Central memory CD8-positive, alpha-beta T cell (primary cell): ENCODE measurements around the gene INSR.
A peak's percentile ranks its signal among the peaks of the same experiment; 100 is the strongest.

ENCODE experiments used
- ATAC-seq: fragments of 150-1000 bp; cut with Tn5 transposase; replicated peaks from 2 replicates; pipeline ENCODE4 v1.10.0; 2022; ENCODE audit warnings: mild to moderate bottlenecking, moderate FRiP score, moderate number of reproducible peaks; ENCODE audit not compliant: poor library complexity, severe bottlenecking; ENCODE audit errors: extremely low read depth
- DNase-seq, 2 donors: peaks; one replicate each; pipeline ENCODE4 v3.0.0; 2021; ENCODE audit warnings: low spot score in 2 of 2
- H3K27ac Mint-ChIP-seq: one replicate; pipeline ENCODE4 v1.8.0; 2022; ENCODE audit warnings: low read depth, mild to moderate bottlenecking, moderate library complexity, mixed read lengths
- H3K27me3 Mint-ChIP-seq: one replicate; pipeline ENCODE4 v1.8.0; 2022; ENCODE audit warnings: mixed read lengths
- H3K36me3 Mint-ChIP-seq: one replicate; pipeline ENCODE4 v1.8.0; 2022; ENCODE audit warnings: mild to moderate bottlenecking, moderate library complexity, mixed read lengths; ENCODE audit not compliant: insufficient read depth
- H3K4me1 Mint-ChIP-seq: one replicate; pipeline ENCODE4 v1.8.0; 2022; ENCODE audit warnings: mixed read lengths
- H3K4me3 Mint-ChIP-seq: one replicate; pipeline ENCODE4 v1.8.0; 2022; ENCODE audit warnings: mild to moderate bottlenecking, moderate library complexity, mixed read lengths
- H3K9me3 Mint-ChIP-seq: one replicate; pipeline ENCODE4 v1.8.0; 2022; ENCODE audit warnings: mixed read lengths

Gene INSR

DNA sequence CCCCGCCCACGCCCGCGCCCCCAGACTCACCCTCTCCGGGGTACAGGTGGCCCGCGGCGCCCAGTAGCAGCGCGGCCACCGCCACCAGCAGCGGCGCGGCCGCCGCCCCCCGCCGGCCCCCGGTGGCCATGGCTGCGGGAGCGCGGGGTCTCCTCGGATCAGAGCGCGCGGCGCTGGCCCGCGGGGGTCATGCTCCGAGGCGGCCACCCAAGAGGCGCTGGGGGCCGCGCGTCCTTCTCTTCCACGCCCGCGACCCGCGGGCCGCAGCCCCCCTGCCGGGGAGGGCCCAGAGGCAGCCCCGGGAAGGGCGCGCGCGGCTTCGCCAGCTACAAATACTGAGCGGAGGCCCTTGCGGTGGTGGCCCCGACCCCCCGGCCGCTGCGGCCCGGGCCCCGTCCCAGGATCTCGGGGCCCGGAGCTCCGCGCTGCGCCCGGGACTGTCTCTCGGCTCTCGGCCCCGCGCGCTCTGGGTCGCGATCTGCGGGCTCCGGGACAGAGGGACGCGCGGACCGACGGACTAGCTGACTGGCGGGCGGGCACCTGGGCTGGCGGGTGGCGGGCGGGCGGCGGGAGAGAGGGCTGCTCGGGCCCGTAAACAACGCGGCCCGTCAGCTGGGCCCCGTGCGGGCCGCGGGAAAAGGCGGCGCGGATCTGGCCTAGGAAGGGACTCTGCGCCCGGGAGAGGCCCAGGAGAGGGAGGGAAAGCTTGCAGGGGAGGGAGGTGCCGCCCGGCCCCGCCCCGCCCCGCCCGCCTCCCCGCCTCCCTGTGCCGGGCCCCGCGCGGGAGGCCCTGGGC, at the start of gene INSR:
Gene INSR (minus strand): TSS at position 653 of the 796 bp plus-strand sequence. CDS start 523 bp downstream, at position 130.
- H3K36me3 Mint-ChIP-seq = no peaks in the 10 kb centered on the region
- no peaks in the 10 kb centered on the region for H3K9me3 Mint-ChIP-seq
- H3K4me1 Mint-ChIP-seq = peaks cover 8% of the 10 kb centered on the region

DNA sequence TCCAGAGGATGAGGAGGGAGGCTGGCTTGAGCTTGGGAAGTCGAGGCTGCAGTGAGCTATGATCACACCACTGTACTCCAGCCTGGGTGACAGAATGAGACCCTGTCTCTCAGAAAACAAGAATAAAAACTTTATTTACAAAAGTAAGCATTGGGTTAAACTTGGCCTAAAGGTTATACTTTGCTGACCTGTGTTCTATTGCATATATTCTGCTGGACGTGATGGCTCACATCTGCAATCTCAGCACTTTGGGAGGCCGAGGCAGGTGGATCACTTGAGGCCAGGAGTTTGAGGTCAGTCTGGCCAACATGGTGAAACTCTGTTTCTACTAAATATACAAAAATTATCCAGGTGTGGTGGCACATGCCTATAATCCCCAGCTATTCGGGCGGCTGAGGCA, 47.9 kb upstream of the INSR start:
- peaks cover 55% of the 10 kb centered on the region for H3K4me1 Mint-ChIP-seq
- H3K27ac Mint-ChIP-seq = no peak overlapping the region
- H3K4me3 Mint-ChIP-seq = no peak overlapping the region
- H3K27me3 Mint-ChIP-seq = no peaks in the 10 kb centered on the region
- peaks cover 12% of the 10 kb centered on the region for H3K36me3 Mint-ChIP-seq
- ATAC-seq = no peak
- no peak for DNase-seq
- H3K9me3 Mint-ChIP-seq = no peaks in the 10 kb centered on the region

More for the DNA sequence above, at the start of gene INSR:
- H3K27ac Mint-ChIP-seq = no peak within 1 kb of the TSS
- peak in 1 of 2 donors; percentile 9 for DNase-seq
- H3K4me3 Mint-ChIP-seq = peak within 1 kb of the TSS; percentile 70
- no peak for ATAC-seq
- H3K27me3 Mint-ChIP-seq = peaks cover 58% of the 10 kb centered on the region

DNA sequence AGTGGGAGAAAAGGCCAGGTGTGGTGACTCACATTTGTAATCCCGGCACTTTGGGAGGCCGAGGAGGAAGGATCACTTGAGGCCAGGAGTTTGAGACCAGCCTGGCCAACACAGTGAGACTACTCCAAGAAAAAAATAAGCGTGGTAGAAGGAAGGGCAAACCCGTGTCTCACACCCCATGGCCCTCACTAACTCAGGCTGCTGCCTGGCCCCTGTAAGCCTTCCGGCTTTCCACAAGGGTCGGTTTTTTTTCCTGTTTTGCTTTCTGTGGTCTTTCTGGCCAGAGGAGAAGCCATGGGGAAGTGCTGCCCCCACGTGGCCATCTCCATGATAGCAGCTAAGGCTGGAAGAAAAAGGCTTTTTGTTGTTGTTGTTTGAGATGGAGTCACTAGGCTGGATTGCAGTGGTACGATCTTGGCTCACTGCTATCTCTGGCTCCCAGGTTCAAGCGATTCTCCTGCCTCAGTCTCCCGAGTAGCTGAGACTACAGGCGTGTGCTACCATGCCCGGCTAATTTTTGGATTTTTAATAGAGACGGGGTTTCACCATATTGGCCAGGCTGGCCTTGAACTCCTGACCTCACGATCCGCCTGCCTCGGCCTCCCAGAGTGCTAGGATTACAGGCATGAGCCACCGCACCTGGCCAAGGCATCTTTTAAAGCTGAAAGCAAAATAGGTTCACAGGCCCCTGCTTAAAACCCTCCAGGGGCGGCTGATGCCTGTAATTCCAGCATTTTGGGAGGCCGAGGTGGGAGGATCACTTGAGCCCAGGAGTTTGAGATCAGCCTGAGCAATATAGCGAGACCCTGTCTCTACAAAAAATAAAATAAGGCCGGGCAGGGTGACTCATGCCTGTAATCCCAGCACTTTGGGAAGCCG, 47.0 kb upstream of the INSR start:
- Mint-ChIP-seq H3K4me3 (no peak overlapping the region), H3K36me3 (peaks cover 7% of the 10 kb centered on the region), H3K27me3 (no peaks in the 10 kb centered on the region), H3K27ac (peak overlapping the region; percentile 44), H3K4me1 (peaks cover 52% of the 10 kb centered on the region), H3K9me3 (no peaks in the 10 kb centered on the region)
- DNase-seq (peak; percentile 75 to 86), ATAC-seq (no peak)

DNA sequence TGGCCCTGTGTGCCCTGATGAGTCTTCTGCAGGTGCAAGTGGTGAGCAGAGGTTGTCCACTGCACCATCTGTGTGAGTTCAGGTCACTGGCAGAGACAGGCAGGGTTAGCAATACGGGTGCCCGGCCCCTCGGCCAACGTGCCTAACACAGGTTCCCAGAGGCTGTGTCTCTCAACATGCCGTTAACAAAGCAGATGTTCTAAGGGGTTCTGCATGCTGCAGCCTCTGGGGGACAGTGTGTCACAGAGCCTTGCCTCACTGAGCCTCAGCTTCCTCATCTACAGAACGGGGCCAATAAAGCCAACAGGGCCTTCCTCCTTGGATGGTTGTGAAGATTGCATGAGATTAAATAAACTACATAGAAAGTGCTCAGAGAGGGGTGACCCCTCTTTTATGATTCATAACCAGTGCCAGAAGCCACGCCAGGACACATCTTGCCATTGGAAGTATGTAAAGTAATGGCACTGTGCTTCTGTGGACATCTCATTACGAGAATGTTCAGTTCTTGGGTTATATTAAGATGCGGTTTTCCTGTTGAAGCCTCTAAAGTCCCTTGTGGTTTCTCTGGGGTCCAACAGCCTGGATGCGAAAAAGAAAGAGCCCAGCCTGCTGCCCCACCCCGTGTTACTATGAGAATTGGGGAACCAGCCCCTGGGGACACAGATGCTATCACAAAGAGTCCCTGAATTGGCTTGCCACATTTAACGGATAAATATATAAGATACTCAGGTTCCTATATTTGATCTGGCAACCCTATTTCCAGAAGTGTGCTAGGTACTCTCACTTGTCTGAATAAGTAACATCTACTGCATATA, 43.4 kb upstream of the INSR start:
- H3K27me3 Mint-ChIP-seq = no peaks in the 10 kb centered on the region
- H3K4me3 Mint-ChIP-seq = peak overlapping the region; percentile 55
- DNase-seq = no peak

DNA sequence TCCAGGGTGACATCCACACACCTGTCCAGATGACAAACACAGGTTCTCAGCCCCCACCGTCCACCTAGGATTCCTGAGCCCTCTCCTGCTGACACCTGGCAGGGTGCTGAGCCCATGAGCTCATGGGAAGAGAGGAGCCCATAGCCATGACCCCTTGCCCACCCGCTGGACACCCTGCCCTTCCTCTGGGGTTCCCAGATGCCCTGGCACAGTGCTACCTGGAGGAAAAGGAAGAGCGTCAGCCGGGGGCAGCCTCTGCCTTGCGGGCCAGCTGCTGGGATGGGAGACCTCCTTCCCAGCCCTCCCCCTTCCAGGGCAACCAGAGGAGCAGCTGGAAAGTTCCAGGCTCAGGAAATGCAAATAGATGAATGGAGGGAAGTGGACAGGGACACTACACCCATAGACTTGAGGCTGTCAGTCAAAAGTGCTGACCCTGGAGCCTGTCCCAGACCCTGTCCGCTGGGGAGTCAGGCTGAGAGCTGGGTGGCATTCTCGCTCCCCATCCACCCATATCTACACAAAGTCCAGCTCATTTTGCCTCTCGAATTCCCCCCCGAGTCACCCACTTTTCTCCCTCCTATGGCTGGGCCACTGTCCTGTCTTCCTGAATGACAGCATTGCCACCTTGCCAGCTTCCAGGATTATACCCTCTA, 42.2 kb upstream of the INSR start:
- ATAC-seq (no peak), DNase-seq (no peak)
- H3K27ac Mint-ChIP-seq = no peak overlapping the region
- peaks cover 29% of the 10 kb centered on the region for H3K4me1 Mint-ChIP-seq
- no peaks in the 10 kb centered on the region for H3K27me3 Mint-ChIP-seq
- no peaks in the 10 kb centered on the region for H3K9me3 Mint-ChIP-seq
- no peak overlapping the region for H3K4me3 Mint-ChIP-seq
- H3K36me3 Mint-ChIP-seq = no peaks in the 10 kb centered on the region

More for the DNA sequence above, 43.4 kb upstream of the INSR start:
- no peaks in the 10 kb centered on the region for H3K36me3 Mint-ChIP-seq
- peaks cover 34% of the 10 kb centered on the region for H3K4me1 Mint-ChIP-seq
- ATAC-seq = peak; percentile 71
- H3K27ac Mint-ChIP-seq = peak overlapping the region; percentile 80
- H3K9me3 Mint-ChIP-seq = no peaks in the 10 kb centered on the region

DNA sequence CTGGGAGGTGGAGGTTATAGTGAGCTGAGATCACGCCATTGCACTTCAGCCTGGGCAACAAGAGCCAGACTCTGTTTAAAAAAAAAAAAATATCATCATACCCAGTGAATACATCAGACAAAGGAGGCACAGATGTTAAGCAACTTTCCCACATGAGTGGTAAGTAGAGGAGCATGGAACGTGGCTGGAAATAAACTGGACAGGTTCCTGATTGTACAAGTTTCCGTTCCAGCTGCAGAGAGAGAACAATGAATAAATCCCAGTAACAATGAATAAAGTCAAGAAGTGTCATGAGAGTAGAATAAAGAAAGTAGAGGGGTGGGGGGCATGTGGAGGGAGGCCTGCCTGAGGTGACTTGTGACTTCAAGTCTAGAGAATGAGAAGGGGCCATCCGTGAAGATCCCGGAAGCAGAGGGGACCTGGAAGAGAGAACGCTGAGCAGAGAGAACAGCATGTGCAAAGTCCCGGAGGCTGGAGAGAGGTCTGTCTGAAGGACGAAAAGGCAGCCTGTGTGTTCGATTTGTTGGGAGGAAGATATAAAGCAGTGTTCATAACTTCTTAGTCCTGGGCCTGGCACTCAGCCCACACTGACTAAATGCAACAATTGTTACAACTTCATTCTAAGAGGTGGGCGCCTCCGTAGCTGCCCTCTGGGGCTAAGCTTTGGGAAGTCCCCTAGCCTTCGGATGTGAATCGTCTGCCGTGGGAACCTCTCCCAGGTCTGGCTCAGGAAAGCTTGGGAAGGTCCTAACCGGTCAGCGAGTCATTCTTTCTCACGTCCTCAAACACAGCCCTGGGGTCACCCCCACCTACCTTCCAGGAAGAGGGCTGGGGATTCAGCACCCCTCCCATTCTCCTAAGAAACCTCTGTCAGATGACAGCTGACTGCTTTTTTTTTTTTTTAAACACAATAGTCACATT, 39.2 kb upstream of the INSR start:
- Mint-ChIP-seq H3K9me3 (no peaks in the 10 kb centered on the region), H3K27ac (no peak overlapping the region), H3K36me3 (no peaks in the 10 kb centered on the region), H3K4me1 (peaks cover 18% of the 10 kb centered on the region), H3K27me3 (no peaks in the 10 kb centered on the region), H3K4me3 (no peak overlapping the region)
- no peak for ATAC-seq
- no peak for DNase-seq

DNA sequence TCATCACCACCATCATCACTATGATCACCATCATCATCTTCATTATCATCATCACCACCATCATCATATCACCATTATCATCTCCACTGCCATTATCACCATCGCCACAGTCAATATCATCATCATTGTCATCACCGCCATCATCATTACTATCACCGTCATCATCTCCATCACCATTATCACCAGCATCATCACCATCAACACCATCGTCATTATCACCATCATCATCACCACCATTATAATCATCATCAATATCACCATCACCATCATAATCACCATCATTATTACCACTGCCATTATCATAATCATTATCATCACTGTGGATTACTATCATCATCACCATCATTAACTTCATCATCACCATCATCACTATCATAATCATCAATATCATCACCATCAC, 37.2 kb upstream of the INSR start:
- Mint-ChIP-seq H3K27me3 (peaks cover under 1% of the 10 kb centered on the region), H3K4me1 (no peaks in the 10 kb centered on the region), H3K27ac (no peak overlapping the region), H3K4me3 (no peak overlapping the region), H3K36me3 (no peaks in the 10 kb centered on the region), H3K9me3 (no peaks in the 10 kb centered on the region)
- DNase-seq (no peak), ATAC-seq (no peak)

DNA sequence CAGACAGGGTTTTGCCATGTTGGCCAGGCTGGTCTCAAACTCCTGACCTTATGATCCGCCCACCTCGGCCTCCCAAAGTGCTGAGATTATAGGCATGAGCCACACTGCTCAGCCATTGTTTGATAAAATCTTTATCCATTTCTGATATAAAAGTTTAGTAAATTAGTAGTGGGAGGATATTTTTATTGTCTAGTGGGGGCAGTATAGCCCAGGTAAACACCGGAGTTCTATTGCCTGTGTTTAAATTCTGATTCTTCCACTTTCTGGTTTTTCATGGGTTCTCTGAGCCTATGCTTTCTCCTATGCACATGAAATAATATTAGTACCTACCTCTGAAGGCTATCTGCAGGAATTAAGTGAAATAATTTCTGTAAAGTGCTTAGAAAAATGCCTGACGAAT, 34.4 kb upstream of the INSR start:
- no peaks in the 10 kb centered on the region for H3K4me1 Mint-ChIP-seq
- ATAC-seq (no peak), DNase-seq (no peak)
- peaks cover 19% of the 10 kb centered on the region for H3K27me3 Mint-ChIP-seq
- H3K4me3 Mint-ChIP-seq = no peak overlapping the region
- peaks cover 11% of the 10 kb centered on the region for H3K9me3 Mint-ChIP-seq
- no peaks in the 10 kb centered on the region for H3K36me3 Mint-ChIP-seq
- H3K27ac Mint-ChIP-seq = no peak overlapping the region

DNA sequence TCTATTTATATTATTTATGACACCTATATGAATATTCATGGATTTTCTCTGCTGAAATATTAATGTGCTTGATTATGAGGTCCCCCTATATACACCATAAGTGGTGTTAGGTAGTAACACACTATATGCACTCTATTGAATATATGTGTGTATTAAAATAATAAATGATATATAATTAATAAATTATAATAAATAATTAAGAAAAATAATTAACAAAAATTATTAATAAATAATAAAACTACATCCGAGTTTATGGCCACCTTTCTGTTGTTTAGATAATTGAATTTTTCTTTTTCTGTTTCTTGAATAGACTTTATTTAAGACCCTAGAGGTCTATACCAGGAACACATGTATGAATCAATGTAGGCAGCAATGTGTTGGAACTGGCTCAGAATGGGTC, 33.6 kb upstream of the INSR start:
- DNase-seq (no peak), ATAC-seq (no peak)
- no peak overlapping the region for H3K4me3 Mint-ChIP-seq
- H3K27ac Mint-ChIP-seq = no peak overlapping the region
- no peaks in the 10 kb centered on the region for H3K36me3 Mint-ChIP-seq
- peaks cover 19% of the 10 kb centered on the region for H3K27me3 Mint-ChIP-seq
- H3K9me3 Mint-ChIP-seq = peaks cover 11% of the 10 kb centered on the region
- no peaks in the 10 kb centered on the region for H3K4me1 Mint-ChIP-seq

DNA sequence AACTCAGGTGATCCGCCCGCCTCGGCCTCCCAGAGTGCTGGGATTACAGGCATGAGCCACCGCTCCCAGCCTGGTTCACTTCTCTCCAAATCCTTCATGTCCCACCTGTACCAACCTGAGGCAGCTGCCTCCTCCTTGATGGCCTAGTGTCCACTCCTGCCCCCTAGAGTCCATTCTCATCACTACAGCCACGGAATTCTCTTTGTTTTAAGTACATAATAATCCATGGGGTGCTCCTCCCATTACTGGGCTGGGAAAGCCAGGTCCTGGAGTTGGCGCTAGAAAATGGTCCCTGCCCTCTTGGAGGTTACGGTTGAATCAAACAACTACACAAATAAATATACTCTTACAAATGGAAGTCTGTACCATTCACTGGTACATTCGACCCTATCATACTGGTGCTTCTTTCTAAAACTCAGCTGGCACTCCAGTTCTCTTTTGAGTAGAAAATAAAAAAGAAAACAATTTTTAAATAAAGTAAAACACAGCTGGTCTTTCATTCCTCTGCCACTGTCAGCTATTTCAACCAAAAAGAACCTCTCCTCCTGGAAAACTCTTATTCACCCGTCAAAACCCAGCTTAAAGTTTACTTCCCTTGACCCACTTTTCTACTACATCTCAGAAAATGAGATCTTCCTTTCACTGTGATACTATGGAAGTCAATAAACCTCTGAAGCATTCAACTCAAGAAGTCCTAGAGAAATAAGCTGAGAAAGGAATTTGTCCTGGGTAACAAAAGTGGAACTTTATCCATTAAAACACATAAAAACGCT, 32.1 kb upstream of the INSR start:
- Mint-ChIP-seq H3K4me1 (no peaks in the 10 kb centered on the region), H3K27me3 (peaks cover 21% of the 10 kb centered on the region), H3K9me3 (peaks cover 11% of the 10 kb centered on the region), H3K4me3 (no peak overlapping the region), H3K36me3 (no peaks in the 10 kb centered on the region), H3K27ac (no peak overlapping the region)
- no peak for DNase-seq
- no peak for ATAC-seq

DNA sequence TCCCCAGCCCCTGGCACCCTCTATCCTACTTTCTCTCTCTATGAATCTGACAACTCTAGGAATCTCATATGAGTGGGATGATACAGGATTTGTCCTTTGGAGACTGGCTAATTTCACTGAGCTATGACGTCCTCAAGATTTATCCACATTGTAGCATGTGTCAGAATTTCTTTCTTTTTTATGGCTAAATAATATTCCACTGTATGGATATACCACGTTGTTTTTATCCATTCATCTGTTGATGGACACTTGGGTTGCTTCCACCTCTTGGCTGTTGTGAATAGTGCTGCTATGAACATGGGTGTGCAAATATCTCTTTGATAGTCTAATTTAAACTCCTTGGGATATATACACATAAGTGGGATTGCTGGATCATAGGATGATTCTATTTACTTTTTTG, 24.0 kb upstream of the INSR start:
- no peak for ATAC-seq
- H3K4me1 Mint-ChIP-seq = no peaks in the 10 kb centered on the region
- H3K27me3 Mint-ChIP-seq = peaks cover 26% of the 10 kb centered on the region
- no peaks in the 10 kb centered on the region for H3K36me3 Mint-ChIP-seq
- H3K4me3 Mint-ChIP-seq = no peak overlapping the region
- H3K9me3 Mint-ChIP-seq = peaks cover 5% of the 10 kb centered on the region
- no peak for DNase-seq
- no peak overlapping the region for H3K27ac Mint-ChIP-seq
